ENCODE data around the gene MICOS13. TPM values are rescaled to one million over a fixed set of nuclear protein-coding genes. Genes with fewer than 3 reads are reported as not detected.

Gene MICOS13
- total RNA-seq (100 to 1,000 TPM; 122 to 173 (median 133) TPM), polyA plus RNA-seq (100 to 1,000 TPM; 263 to 658 TPM)
- long read RNA-seq, donor 1, transcript C19orf70-204 (4 exons, 655 nt): minor isoform, 6 of 101 reads
- long read RNA-seq, donor 1, transcript C19orf70-201 (4 exons, 896 nt): major isoform, 76 of 101 reads
- long read RNA-seq, donor 1, partial matches to known transcripts: 12 of 101 reads
- long read RNA-seq, donor 1, other reads (novel, unspliced or antisense): 6 of 101 reads
- long read RNA-seq, donor 2, transcript C19orf70-201 (4 exons, 896 nt): major isoform, 118 of 152 reads
- long read RNA-seq, donor 2, partial matches to known transcripts: 25 of 152 reads
- long read RNA-seq, donor 2, other reads (novel, unspliced or antisense): 5 of 152 reads
- long read RNA-seq, donor 3, transcript C19orf70-201 (4 exons, 896 nt): major isoform, 11 of 18 reads
- long read RNA-seq, donor 3, partial matches to known transcripts: 2 of 18 reads
- long read RNA-seq, donor 3, other reads (novel, unspliced or antisense): 2 of 18 reads

GRCh38 chr19:5680437-5681368, at the start of gene MICOS13, which contains the start of gene HSD11B1L:
Gene MICOS13, minus strand, starts transcription at chr19:5680516. Its CDS starts 30 bp downstream, at chr19:5680486.
Gene HSD11B1L, plus strand, starts transcription at chr19:5681027. Its CDS starts 3,806 bp downstream, at chr19:5684833.
- DNase-seq (peak; percentile 98 to 99), ATAC-seq (peak; percentile 90 to 98 (median 95))
- 1 to 2% methylated on average over 91 to 94 of the region's 94 CpGs for WGBS, 2 donors
- Histone ChIP-seq H3K9me3 (no peaks in the 10 kb centered on the region), H3K27me3 (no peaks in the 10 kb centered on the region), H3K4me3 (peak within 1 kb of the TSS; percentile 47 to 97 (median 82)), H3K36me3 (peaks cover 0 to 16% (median 0%) of the 10 kb centered on the region in 9 donors), H3K27ac (peak within 1 kb of the TSS; percentile 57 to 97 (median 93)), H3K4me1 (peaks cover 5 to 28% (median 20%) of the 10 kb centered on the region in 9 donors)
- intact Hi-C loops (cut with DNase I): loop anchor here in 3 of 10 donors (2.0 to 5.0 kb wide), 3 partner anchors 40 to 58 kb away; partner anchors contain the start of genes SAFB (in 2 of the 3), SAFB2 (in 2 of the 3), CATSPERD (in 1 of the 3) and LONP1 (in 1 of the 3)
- no peak for TF ChIP-seq CTCF (IDR thresholded peaks at IDR 0.05)

GRCh38 chr19:5727453-5728050, 47.2 kb upstream of the MICOS13 start:
- Histone ChIP-seq H3K4me3 (no peak overlapping the region), H3K9me3 (peaks cover 0 to 33% (median 9%) of the 10 kb centered on the region in 11 donors), H3K27me3 (peaks cover 0 to 7% (median 0%) of the 10 kb centered on the region in 7 donors), H3K4me1 (no peaks in the 10 kb centered on the region), H3K27ac (no peak overlapping the region), H3K36me3 (no peaks in the 10 kb centered on the region)
- WGBS, 2 donors: 93 to 95% methylated on average over 4 of the region's 4 CpGs
- intact Hi-C loops (cut with DNase I): no loop called here
- TF ChIP-seq CTCF (IDR thresholded peaks at IDR 0.05): no peak
- DNase-seq (no peak), ATAC-seq (no peak)

- peak; percentile 96 to 99 (median 98) for ATAC-seq
- WGBS, 2 donors: 0% methylated on average over 89 to 90 of the region's 90 CpGs
- intact Hi-C loops (cut with DNase I): loop anchor here in 4 of 10 donors (2.0 kb wide), 3 partner anchors 29 to 71 kb away; partner anchors contain the start of genes RPL36 (in 2 of the 4), DUS3L (in 1 of the 4), HSD11B1L (in 1 of the 4) and MICOS13 (in 1 of the 4)
Observed at GRCh38 chr19:5719961-5720790, 39.9 kb upstream of the MICOS13 start, which contains the start of the genes CATSPERD and LONP1. Gene CATSPERD, plus strand, starts transcription at chr19:5720637. Its CDS starts 101 bp downstream, at chr19:5720738. Gene LONP1, minus strand, starts transcription at chr19:5720146. Its CDS starts 14 bp downstream, at chr19:5720132.

More at GRCh38 chr19:5719961-5720790, 39.9 kb upstream of the MICOS13 start, which contains the start of the genes CATSPERD and LONP1:
- peak within 1 kb of the TSS; percentile 83 to 99 (median 93) for H3K27ac ChIP-seq
- peaks cover 0 to 46% (median 29%) of the 10 kb centered on the region in 9 donors for H3K4me1 ChIP-seq
- H3K36me3 ChIP-seq: peaks cover 0 to 8% (median 0%) of the 10 kb centered on the region in 9 donors
- TF ChIP-seq CTCF (IDR thresholded peaks at IDR 0.05): peak; percentile 85 to 99 (median 94)
- H3K4me3 ChIP-seq: peak within 1 kb of the TSS; percentile 86 to 100 (median 96)
- H3K9me3 ChIP-seq: no peaks in the 10 kb centered on the region
- H3K27me3 ChIP-seq: no peaks in the 10 kb centered on the region
- peak; percentile 97 to 98 for DNase-seq
